ENCODE measurements around the gene HLCS. TPM values are rescaled to one million over a fixed set of nuclear protein-coding genes. Genes with fewer than 3 reads are reported as not detected.

Gene HLCS
- total RNA-seq, 1 donor from 2014 or later = 10.3 TPM

DNA sequence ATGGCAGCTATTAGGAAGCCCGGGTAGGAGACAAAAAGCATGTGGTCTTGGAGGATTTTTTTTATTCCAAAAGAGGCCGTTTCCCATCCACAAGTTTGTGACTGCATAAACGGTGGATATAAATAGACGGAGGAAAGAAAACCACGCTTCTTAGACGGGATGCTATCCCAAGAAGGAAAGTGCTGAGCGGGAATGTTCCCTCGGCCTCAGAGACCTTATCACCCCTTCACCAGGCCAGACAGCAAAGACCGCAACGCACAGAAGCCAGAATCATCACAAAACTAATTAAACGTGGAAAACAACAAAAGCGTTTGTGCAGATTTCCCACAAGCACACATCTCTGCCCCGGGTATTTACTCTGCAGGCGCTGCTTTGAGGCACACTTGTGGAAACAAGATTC, 43.2 kb downstream of the HLCS start:
- peaks cover 8% of the 10 kb centered on the region for H3K4me1 ChIP-seq
- no peak overlapping the region for H3K4me3 ChIP-seq
- H3K27ac ChIP-seq = no peak overlapping the region
- H3K36me3 ChIP-seq = no peaks in the 10 kb centered on the region
- TF ChIP-seq, protein P1, sequence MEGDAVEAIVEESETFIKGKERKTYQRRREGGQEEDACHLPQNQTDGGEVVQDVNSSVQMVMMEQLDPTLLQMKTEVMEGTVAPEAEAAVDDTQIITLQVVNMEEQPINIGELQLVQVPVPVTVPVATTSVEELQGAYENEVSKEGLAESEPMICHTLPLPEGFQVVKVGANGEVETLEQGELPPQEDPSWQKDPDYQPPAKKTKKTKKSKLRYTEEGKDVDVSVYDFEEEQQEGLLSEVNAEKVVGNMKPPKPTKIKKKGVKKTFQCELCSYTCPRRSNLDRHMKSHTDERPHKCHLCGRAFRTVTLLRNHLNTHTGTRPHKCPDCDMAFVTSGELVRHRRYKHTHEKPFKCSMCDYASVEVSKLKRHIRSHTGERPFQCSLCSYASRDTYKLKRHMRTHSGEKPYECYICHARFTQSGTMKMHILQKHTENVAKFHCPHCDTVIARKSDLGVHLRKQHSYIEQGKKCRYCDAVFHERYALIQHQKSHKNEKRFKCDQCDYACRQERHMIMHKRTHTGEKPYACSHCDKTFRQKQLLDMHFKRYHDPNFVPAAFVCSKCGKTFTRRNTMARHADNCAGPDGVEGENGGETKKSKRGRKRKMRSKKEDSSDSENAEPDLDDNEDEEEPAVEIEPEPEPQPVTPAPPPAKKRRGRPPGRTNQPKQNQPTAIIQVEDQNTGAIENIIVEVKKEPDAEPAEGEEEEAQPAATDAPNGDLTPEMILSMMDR (IDR thresholded peaks at IDR 0.05) = no peak
- TF ChIP-seq POLR2AphosphoS5 (IDR thresholded peaks at IDR 0.05; ENCODE audit: insufficient read depth in 1 of 2, low read depth in 1 of 2) = no peak
- TF ChIP-seq POLR2A (IDR thresholded peaks at IDR 0.05) = no peak
- DNase-seq (ENCODE audit: extremely low spot score in 2 of 2) = no peak
- no peaks in the 10 kb centered on the region for H3K27me3 ChIP-seq
- intact Hi-C loops (cut with DNase I) = no loop called here
- no peaks in the 10 kb centered on the region for H3K9me3 ChIP-seq

DNA sequence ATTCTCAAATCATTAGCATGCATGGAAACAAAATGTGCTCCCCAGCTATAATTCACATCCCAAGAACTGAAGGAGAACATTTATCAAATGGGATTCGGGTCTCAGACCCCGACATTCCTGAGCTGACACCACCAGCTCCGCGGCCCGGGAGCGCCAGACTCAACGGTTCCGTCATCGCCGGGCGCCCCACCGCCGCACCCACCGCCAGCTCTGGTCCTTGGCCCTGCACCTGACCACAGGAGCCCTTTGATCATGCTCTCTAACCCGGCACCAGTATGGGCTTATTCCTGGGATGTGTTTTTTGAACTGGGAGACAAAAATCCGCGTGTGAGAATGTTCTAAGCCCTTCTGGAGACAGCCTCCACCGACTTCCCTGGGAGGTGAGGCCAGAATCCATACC, 43.6 kb downstream of the HLCS start:
- no peaks in the 10 kb centered on the region for H3K9me3 ChIP-seq
- H3K36me3 ChIP-seq = no peaks in the 10 kb centered on the region
- H3K4me1 ChIP-seq = peaks cover 6% of the 10 kb centered on the region
- TF ChIP-seq POLR2A (IDR thresholded peaks at IDR 0.05) (no peak), POLR2AphosphoS5 (IDR thresholded peaks at IDR 0.05; ENCODE audit: insufficient read depth in 1 of 2, low read depth in 1 of 2) (no peak)
- TF ChIP-seq, protein P1 (IDR thresholded peaks at IDR 0.05) = no peak
- no peak for DNase-seq (ENCODE audit: extremely low spot score in 2 of 2)
- no peak overlapping the region for H3K4me3 ChIP-seq
- no peaks in the 10 kb centered on the region for H3K27me3 ChIP-seq
- H3K27ac ChIP-seq = no peak overlapping the region
- intact Hi-C loops (cut with DNase I) = no loop called here

GRCh38 chr21:36918291-36918690, 48.2 kb downstream of the HLCS start:
- Histone ChIP-seq H3K27me3 (no peaks in the 10 kb centered on the region), H3K9me3 (no peaks in the 10 kb centered on the region), H3K4me1 (no peaks in the 10 kb centered on the region), H3K4me3 (no peak overlapping the region), H3K36me3 (no peaks in the 10 kb centered on the region), H3K27ac (no peak overlapping the region)
- intact Hi-C loops (cut with DNase I) = no loop called here
- no peak for DNase-seq (ENCODE audit: extremely low spot score in 2 of 2)
- TF ChIP-seq POLR2AphosphoS5 (IDR thresholded peaks at IDR 0.05; ENCODE audit: insufficient read depth in 1 of 2, low read depth in 1 of 2) (no peak), POLR2A (IDR thresholded peaks at IDR 0.05) (no peak)
- TF ChIP-seq, protein P1 (IDR thresholded peaks at IDR 0.05) = no peak

- Histone ChIP-seq H3K9me3 (no peaks in the 10 kb centered on the region), H3K4me3 (no peak overlapping the region), H3K36me3 (no peaks in the 10 kb centered on the region), H3K27ac (no peak overlapping the region), H3K4me1 (no peaks in the 10 kb centered on the region), H3K27me3 (no peaks in the 10 kb centered on the region)
- intact Hi-C loops (cut with DNase I) = no loop called here
- DNase-seq (ENCODE audit: extremely low spot score in 2 of 2) = no peak
- TF ChIP-seq POLR2A (IDR thresholded peaks at IDR 0.05) (no peak), POLR2AphosphoS5 (IDR thresholded peaks at IDR 0.05; ENCODE audit: insufficient read depth in 1 of 2, low read depth in 1 of 2) (no peak)
- TF ChIP-seq, protein P1 (IDR thresholded peaks at IDR 0.05) = no peak
Observed at GRCh38 chr21:36917471-36918158, 48.9 kb downstream of the HLCS start.

GRCh38 chr21:36916718-36917117, 49.8 kb downstream of the HLCS start:
- H3K4me1 ChIP-seq = no peaks in the 10 kb centered on the region
- DNase-seq (ENCODE audit: extremely low spot score in 2 of 2) = no peak
- H3K4me3 ChIP-seq = no peak overlapping the region
- intact Hi-C loops (cut with DNase I) = no loop called here
- TF ChIP-seq, protein P1 (IDR thresholded peaks at IDR 0.05) = no peak
- TF ChIP-seq POLR2A (IDR thresholded peaks at IDR 0.05) (no peak), POLR2AphosphoS5 (IDR thresholded peaks at IDR 0.05; ENCODE audit: insufficient read depth in 1 of 2, low read depth in 1 of 2) (no peak)
- H3K27me3 ChIP-seq = no peaks in the 10 kb centered on the region
- H3K36me3 ChIP-seq = no peaks in the 10 kb centered on the region
- H3K9me3 ChIP-seq = no peaks in the 10 kb centered on the region
- H3K27ac ChIP-seq = no peak overlapping the region
